ENCODE results near the gene JPH3. TPM values are rescaled to one million over a fixed set of nuclear protein-coding genes. Genes with fewer than 3 reads are reported as not detected.
A peak's percentile ranks its signal among the peaks of the same experiment; 100 is the strongest.

The JPH3 gene
- total RNA-seq, 1 experiment from 2014 or later: 32.7 TPM

- H2BK20ac ChIP-seq (ENCODE audit: low read depth, low read length, poor library complexity, severe bottlenecking): no peak overlapping the region
- no peak overlapping the region for H3K14ac ChIP-seq (ENCODE audit: insufficient read depth, low read length)
- TF ChIP-seq CTCF (conservative IDR thresholded peaks at IDR 0.05): no peak
- H2BK12ac ChIP-seq (ENCODE audit: insufficient read length, low read depth, low read length): no peak overlapping the region
- no peaks in the 10 kb centered on the region for H3K4me1 ChIP-seq (ENCODE audit: insufficient read depth, low read length)
- no peak overlapping the region for H2BK120ac ChIP-seq (ENCODE audit: low read depth, low read length, poor library complexity, severe bottlenecking)
- no peak for DNase-seq
- no peak overlapping the region for H3K9ac ChIP-seq (ENCODE audit: extremely low read depth, insufficient read length, low read length)
- no peak overlapping the region for H3K18ac ChIP-seq (ENCODE audit: insufficient read length, low read depth, low read length)
- no peak overlapping the region for H4K5ac ChIP-seq (ENCODE audit: insufficient read length, low read depth, low read length)
- H2AFZ ChIP-seq (ENCODE audit: low read length): no peak overlapping the region
- no peak overlapping the region for H2AK5ac ChIP-seq (ENCODE audit: insufficient read length, low read length)
- H3K4ac ChIP-seq (ENCODE audit: low read depth, low read length): no peak overlapping the region
- no CpG with 5 or more reads among the region's 20 CpGs for WGBS (ENCODE audit: extremely low coverage, insufficient read length, low lambda C conversion rate)
- no peaks in the 10 kb centered on the region for H3K23me2 ChIP-seq (ENCODE audit: insufficient read length, low read depth, low read length, poor library complexity, severe bottlenecking)
- H4K20me1 ChIP-seq (ENCODE audit: control insufficient read depth, insufficient read depth, insufficient read length): no peaks in the 10 kb centered on the region
- H3K56ac ChIP-seq (ENCODE audit: insufficient read length, low read depth, low read length): no peak overlapping the region
- H3K4me1 Mint-ChIP-seq: peaks cover 0 to 3% of the 10 kb centered on the region in 2 experiments; a peak in 2 of 4 replicates
- H3K4me3 Mint-ChIP-seq: no peak overlapping the region
- no peak overlapping the region for H2BK5ac ChIP-seq (ENCODE audit: insufficient read length, low read length)
- peak overlapping the region; percentile 28 to 90 (median 43); a peak in 4 of 7 replicates for H3K27ac Mint-ChIP-seq
- no peaks in the 10 kb centered on the region for H3K9me3 ChIP-seq (ENCODE audit: control insufficient read depth, low read depth, low read length)
- no peak overlapping the region for H2BK15ac ChIP-seq (ENCODE audit: low read depth, low read length)
- H3K23ac ChIP-seq (ENCODE audit: insufficient read length, low read depth, low read length): no peak overlapping the region
- no peak overlapping the region for H4K91ac ChIP-seq (ENCODE audit: insufficient read length, low read depth, low read length)
- H3K27ac ChIP-seq (ENCODE audit: insufficient read length, low read depth, low read length): no peak overlapping the region
- H3K27me3 Mint-ChIP-seq (ENCODE audit: low read depth): peaks cover 1% of the 10 kb centered on the region; the same call in 1 of the 2 replicates
- H3K4me2 ChIP-seq (ENCODE audit: insufficient read depth, insufficient read length, low read length): no peak overlapping the region
- H3K79me2 ChIP-seq (ENCODE audit: insufficient read depth, low read length): no peaks in the 10 kb centered on the region
- H3K27me3 ChIP-seq (ENCODE audit: insufficient read depth, low read length): no peaks in the 10 kb centered on the region
- H3T11ph ChIP-seq (ENCODE audit: low read length): no peak overlapping the region
- no peaks in the 10 kb centered on the region for H3K79me1 ChIP-seq (ENCODE audit: insufficient read depth, low read depth, low read length, poor library complexity, severe bottlenecking)
- no peak overlapping the region for H4K8ac ChIP-seq (replicated peaks; ENCODE audit: insufficient read length, low read depth, low read length)
- no peaks in the 10 kb centered on the region for H3K9me3 Mint-ChIP-seq
- peaks cover 6 to 44% (median 42%) of the 10 kb centered on the region in 3 experiments; a peak in 6 of 7 replicates for H3K36me3 Mint-ChIP-seq (ENCODE audit: insufficient read depth in 1 of 3, low read depth in 3 of 3)
Measured at GRCh38 chr16:87694441-87695125, 92.3 kb downstream of the JPH3 start.

Measured in H9 (cell line).